Measurements from ENCODE around the gene C19orf47.
"Not testable (repeated sequence)": the region's sequence is repeated elsewhere in the genome, so short reads cannot be mapped to it uniquely, and the experiment has no call there.

Gene C19orf47

DNA sequence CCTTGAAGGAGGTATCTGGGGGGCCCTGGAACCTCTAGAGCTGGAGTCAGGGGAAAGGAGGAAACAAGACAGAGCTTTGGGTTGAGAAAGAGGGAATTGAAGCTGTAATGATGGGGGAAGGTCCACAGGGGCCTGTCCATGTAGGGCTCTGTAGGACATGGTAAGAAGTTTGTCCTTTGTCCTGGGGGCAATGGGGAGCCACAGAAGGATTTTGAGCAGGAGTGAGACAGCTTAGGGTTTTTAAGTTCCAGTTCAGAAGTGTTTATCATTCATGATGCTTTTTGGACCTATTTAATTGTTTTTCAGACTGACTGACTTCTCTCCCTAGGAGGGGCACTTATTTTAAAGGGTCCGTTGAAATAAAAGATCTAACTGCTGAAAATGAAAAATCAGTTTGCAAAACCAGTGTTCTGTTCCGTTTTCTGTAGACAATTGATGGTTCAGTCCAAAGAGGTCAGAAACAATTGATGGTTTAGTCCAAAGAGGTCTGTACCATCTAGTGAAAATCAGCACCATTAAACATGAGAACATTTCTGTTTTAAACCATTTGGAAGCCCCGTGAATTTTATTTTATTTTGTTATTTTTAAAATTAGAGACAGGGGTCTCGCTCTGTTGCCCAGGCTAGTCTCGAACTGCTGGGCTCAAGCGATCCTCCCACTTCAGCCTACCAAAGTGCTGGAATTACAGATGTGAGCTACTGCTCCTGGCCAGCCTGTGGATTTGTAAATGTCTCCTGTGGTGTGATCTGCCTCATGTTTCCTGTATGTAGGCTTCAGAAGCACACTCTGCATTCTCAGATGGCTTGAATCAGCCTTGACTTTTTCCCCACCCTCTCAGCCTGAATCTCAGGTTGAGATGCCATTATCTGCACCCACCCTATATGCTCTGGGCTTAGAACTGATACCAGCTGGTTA is 8.7 kb upstream of the C19orf47 start:
- DNase-seq = peak in 1 of 10 donors; percentile 3
- intact Hi-C loops (cut with DNase I) = no loop called here

DNA sequence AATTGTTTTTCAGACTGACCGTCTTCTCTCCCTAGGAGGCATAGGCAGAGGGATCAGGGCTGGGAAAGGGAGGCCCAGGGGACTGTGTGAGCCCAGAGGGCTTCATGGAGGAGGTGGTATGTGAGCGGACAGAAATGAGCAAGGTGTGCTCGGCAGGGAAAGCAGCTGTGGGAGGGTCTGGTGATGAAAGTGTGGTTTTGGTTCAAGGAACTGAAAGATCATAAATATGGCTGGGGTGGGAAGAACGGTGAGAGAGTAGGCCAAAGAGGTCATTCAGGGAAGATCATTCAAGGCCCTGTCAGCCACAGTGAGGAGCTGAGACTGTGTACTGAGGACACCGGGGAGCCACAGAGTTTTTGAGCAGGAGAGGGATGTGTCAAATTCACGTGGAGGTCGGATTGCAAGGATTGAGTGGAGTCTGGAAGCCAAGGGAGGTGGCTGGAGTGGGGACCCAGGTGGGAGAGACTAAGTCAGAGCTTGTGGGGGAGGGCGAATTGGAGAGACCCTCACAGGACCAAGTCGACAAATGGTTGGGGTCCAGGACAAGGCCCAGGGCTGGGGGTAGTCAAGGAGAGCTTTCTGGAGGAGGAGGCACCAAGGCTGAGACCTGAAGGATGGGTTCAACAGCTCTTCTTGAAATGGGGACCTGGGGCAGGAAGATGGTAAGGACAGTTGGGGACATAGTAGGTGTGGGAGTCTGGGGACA is 7.9 kb upstream of the C19orf47 start:
- DNase-seq = peak in 1 of 10 donors; percentile 62
- intact Hi-C loops (cut with DNase I) = no loop called here

DNA sequence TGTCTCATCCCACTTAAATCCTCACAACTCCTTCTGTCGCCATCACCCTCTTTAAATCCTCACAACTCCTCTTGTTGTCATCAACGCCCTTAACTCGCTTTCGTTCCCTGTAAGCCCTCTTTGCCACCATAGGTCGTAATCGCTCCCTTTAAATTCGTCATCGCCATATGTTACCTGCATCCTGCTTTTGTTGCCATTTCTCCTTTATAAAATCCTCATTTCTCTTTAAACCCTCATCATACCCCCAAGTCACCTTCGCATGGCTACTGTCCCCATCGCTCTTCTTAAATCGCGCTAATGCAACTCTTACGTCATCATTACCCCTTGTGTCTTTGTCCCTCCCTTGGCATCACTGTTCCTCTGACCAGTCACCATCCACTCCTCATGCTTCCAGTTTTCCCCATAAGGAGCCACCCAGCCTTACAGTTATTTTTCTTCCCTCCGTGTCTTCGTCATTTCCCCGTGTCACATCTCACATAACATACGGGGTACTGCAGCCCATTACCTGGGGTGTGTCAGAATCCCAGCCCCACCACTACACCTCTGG is 837 bp upstream of the C19orf47 start:
- DNase-seq = peak in 1 of 10 donors; percentile 22

DNA sequence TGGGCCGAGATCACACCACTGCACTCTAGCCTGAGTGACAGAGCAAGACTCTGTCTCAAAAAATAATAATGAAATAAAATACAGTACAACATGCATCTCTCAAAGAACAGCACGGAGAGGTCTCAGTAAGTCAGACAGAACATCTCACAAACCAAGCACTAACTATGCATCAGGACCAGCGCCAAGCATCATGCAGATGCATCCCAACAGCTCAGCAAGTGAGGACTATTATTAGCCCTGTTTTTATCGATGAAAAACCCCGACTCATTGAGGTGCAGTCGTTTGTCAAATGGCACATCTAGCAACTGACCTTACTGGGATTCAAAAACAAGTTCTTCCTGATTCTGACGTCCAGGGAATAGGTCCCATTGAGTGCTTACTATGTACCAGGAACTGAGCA is 3.8 kb downstream of the C19orf47 start:
- DNase-seq = no peak
- intact Hi-C loops (cut with DNase I) = no loop called here

More for the DNA sequence above, 837 bp upstream of the C19orf47 start:
- intact Hi-C loops (cut with DNase I) = loop anchor here (2.0 kb wide), 1 partner anchor 64 kb away; the partner anchor contains the start of gene AKT2

DNA sequence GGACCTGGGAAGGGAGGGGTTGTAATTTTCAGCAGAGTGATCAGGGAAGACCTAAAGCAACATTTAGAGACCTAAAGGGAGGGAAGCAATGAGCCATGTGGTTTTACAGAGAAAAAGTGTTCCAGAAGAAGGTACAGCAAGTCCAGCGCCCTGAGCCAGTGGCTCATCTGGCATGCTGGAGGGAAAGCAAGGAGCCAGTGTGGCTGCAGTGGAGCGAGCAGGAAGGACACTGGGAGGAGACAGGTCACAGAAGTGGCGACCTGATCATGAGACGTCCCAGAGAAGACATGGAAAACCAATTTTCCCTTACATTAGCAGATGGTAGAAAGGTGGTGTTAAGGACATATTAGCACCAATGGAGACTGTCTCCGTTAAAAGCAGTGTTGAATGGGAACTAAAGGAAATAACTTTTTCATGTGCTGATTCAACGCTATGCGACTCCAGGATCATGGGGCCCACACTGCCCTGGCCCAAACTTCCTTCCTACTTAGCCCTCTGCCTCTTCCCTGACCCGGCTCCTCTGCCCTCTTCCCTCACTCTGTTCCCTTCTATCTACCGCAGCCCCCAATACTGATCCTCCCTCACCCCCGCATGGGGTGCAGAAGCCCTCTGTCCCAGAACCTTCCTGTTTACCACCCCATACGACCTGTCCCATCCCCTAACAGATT is 5.4 kb downstream of the C19orf47 start:
- no peak for DNase-seq
- intact Hi-C loops (cut with DNase I) = no loop called here

DNA sequence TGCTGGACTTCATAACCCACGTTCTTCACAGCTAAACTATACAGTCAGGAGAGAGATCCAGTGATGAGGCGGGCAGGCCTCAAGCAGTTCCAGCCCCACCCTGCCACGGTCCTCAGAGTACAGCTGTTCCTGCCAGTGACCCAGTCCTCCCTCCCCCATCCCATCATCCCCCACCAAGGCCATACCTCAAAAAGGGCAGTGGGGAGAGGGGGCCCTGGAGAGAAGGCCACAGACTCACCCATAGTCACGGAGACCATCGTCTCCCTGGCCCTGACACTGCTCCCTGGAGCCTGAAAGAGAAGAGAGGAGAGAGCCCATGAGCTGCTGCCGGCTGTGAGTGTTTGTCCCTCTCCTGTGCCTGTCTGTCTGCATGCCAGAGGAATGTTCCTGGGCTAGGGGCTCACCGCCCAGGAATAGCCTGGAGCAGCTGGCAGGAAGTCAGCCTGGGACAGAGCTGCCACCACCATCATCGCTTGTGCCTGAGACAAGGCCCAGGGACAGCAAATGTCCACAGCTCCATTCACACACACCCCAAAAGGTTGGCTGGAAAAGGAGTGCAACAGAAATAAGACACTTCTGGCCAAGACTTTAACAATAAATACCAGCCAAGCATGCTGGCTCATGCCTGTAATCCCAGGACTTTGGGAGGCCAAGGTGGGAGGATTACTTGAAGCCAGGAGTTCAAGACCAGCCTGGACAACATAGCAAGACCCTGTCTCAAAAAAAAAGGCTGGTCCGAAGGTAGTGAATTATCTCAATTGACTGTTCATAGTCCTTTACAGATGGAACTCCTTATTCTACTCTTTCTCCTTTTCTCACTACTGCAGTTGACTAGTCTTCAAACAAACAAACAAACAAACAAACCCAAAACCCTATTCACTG is 6.4 kb downstream of the C19orf47 start:
- intact Hi-C loops (cut with DNase I) = no loop called here
- DNase-seq = peak in 2 of 10 donors; percentile 33 to 69

DNA sequence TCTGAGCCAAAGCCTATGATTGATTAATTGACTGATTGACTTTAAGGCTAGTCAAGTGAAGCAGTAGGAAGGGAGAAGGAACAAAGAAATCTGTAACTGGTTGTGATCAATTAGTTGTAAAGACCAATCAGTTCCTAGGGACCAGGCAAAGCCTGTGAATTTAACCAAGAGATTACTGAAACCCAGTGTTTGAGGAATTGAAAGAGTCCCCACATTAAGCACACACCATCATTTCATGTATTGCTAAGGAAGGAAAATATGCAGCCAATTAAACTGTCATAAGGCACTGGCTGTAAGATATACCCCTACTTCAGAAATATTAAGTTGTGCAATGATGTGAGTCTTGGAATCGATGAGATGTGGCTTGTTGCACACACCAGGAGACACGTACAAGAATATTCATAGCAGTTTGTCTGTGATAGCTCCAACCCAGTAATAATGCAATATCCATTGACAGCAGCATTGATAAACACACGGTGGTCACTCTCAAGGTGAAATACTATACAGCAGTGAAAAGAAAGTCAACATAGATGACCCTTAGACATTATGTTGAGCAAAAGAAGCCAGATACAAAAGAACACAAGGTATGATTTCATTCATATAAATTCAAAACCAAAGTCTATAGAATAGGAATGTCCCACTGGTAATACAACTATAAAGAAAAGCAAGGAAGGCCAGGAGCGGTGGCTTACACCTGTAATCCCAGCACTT is 9.0 kb downstream of the C19orf47 start:
- no peak for DNase-seq
- intact Hi-C loops (cut with DNase I) = no loop called here

DNA sequence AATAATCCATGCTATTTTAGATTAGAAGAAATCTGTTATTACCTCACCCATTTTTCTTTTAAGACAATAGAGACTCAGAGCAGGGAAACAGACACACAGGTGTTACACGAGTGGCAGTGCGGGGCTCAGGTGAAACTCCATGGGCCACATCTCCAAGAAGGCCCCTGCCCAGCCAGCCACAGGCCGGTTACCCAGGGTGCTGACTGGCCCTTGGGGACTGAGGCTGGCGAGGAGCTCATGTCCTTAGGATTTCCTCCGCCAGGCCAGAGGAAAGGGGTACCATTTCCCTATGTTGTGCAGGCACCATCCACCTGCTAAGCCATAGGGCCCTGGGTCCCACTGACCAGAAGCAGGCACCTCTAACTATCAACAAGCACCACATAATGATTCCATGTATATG is 10.6 kb downstream of the C19orf47 start:
- intact Hi-C loops (cut with DNase I) = no loop called here
- peak in 2 of 10 donors; percentile 53 to 75 for DNase-seq

DNA sequence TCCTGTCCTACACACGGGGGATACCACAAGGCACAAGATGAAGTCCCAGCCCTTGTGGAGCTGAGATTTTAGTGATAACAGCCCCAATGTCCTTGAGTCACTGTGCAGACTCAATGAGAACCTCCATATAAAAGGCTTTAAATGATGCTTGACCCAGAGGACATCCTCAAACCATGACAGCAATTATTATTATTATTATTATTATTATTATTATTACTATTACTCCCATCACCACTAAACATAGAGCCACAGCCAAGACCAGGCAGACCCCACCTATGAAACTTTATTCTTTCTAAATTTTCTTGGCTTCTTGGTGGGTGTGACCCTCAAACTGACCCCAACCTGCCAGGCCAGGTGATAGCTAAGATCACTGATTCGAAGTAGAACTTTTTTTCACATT is 11.1 kb downstream of the C19orf47 start:
- DNase-seq = no peak
- intact Hi-C loops (cut with DNase I) = no loop called here

DNA sequence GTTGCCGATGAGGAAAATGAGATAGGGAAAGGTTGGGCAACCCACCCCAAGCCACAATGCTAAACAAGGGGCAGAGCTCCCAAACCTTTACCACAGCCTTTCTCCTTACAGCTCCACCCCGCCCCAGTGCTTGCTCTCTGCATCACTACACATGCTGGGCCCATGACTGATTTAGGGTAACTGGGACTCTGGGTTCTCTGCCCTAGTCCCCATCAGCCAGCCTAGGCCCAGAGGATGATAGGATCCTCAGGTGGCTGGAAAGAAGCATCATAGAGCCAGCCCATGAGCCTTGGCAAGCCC is 11.6 kb downstream of the C19orf47 start:
- intact Hi-C loops (cut with DNase I) = no loop called here
- DNase-seq = no peak

DNA sequence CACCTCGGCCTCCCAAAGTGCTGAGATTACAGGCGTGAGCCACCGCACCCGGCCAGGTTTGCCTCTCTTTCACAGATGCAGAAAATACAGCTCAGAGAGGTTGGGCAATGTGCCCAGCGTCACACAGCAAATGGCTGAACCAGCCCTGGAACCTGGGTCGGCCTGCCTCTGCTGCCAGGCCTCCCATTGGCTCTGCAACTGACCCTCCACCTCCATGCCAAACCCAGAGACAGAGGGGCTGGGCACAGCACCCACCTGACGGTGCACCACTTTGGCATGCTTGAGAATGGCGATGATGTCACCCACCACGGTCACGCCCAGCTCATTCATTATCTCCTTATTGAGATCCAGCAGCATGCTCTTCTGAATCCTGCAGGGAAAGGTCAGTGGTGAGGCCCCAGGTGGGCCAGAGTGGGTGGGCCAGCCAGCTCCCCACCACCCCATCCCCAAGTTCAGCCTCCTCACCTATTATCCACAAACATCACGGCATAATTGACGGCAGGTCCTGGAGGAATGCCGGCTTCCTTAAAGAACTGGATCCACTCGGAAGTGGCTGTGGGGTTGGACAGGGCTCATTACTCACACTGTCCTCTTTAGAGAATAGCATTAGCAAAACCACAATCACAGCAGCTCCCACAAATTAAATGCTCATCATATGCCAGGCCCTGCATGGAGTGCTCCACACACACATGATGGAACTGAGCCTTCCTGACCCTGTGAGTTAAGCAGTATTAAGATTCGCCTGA is 12.2 kb downstream of the C19orf47 start:
- intact Hi-C loops (cut with DNase I) = no loop called here
- peak in 2 of 10 donors; percentile 65 to 74 for DNase-seq

DNA sequence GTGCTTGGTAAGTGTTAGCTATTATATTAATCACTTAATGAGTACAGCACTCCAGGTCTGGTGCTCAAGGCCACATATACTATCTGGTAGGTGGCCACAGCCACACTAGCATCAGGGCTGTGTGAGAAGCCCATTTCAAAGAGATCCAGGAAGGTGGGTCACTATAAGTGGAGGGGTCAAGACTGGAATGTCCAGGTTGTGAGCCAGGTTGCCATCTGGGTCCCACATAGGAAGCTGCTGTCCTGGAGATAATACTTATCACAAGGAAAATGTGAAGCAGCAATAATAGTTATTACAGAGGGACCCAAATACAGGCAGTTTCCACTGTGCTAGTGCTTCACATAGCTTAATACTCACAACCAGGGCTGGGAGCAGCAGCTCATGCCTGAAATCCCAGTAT is 13.1 kb downstream of the C19orf47 start:
- peak in 1 of 10 donors; percentile 5 for DNase-seq
- intact Hi-C loops (cut with DNase I) = no loop called here

DNA sequence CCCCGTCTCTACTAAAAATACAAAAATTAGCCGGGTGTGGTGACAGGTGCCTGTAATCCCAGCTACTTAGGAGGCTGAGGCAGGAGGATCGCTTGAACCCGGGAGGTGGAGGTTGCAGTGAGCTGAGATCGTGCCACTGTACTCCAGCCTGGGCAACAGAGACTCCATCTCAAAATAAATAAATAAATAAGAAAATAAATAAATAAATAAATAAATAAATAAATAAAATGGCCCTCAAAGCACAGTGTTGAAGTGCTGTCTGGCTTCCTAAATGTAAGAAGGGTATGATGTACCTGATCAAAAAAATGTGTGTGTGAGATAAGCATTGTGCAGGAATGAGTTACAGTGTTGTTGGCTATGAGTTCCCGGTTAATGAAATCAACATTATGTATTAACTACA is 15.1 kb downstream of the C19orf47 start:
- intact Hi-C loops (cut with DNase I); DNase-seq: not testable (repeated sequence)

DNA sequence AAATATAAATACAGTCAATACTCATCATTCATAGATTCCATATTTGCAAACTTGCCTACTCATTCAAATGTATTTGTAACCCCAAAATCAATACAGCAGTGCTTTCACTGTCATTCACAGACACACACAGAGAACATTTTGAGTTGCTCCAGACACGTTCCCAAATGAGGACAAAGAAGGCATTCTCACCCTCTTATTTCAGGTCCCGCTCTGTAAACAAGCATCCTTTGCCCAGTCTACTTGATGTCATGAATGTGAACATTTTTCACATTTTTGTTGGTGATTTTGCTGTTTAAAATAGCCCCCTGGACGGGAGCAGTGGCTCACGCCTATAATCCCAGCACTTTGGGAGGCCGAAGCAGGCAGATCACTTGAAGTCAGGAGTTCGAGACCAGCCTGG is 15.5 kb downstream of the C19orf47 start:
- intact Hi-C loops (cut with DNase I) = no loop called here
- peak in 2 of 10 donors; percentile 19 to 25 for DNase-seq

DNA sequence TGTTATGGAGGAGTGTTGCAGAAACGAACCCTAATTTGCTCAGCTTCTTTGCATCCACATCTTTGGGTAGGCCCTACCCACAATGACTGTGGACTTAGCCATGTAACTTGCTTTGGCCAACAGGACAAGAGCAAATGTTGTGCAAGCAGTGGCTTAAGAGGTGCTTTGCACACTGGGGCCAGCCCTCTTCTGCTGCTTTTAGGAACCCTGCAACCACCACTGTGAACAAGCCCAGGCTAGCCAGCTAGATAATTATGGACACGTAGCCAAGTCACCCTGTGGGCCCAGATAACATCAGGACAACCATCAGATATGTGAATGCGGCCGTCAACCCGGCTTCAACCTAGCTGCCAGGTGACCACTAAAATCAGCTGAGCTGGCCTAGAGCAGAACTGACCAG is 17.1 kb downstream of the C19orf47 start:
- intact Hi-C loops (cut with DNase I) = no loop called here
- DNase-seq = peak in 2 of 10 donors; percentile 8 to 21

DNA sequence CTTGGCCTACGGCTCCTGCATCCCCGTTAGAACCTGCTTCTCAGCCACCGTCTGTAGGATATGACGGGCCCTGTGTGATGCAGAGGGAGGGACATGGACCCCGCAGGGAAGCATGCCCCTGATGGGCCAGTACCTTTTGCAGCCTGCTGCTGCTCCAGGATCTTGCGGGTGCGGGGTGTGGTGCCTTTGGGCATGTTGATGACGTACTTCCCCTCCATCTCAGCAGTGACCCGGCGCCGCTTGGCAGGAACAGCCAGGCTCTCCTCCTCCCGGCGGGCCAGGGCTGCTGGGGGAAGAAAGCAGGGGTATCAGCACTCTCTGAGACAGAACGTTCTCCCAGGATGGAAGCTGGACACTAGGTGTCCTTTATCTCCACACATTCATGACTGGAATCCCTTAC is 22.0 kb downstream of the C19orf47 start:
- intact Hi-C loops (cut with DNase I) = no loop called here
- DNase-seq = peak in 2 of 10 donors; percentile 53 to 67

DNA sequence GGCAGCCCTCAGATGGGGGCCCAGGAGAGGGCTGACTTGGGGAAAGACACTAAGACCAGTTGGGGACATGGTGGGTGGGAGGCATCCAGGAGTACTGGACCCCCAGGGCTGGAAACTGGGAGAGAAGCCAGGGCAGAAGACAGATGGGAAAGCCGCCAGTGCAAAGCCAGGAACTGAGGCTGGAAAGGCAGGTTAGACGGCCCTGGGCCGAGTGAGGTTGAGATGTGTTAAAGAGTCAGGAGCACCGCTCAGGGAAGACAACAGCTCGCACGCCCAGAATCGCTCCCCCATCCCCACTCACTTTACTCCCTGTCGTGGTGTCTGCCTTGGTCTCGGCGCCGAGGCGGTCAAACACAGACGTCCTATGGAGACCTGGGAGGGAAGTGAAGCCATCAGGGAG is 24.5 kb downstream of the C19orf47 start:
- intact Hi-C loops (cut with DNase I) = no loop called here
- peak in 3 of 10 donors; percentile 30 to 57 (median 50) for DNase-seq

DNA sequence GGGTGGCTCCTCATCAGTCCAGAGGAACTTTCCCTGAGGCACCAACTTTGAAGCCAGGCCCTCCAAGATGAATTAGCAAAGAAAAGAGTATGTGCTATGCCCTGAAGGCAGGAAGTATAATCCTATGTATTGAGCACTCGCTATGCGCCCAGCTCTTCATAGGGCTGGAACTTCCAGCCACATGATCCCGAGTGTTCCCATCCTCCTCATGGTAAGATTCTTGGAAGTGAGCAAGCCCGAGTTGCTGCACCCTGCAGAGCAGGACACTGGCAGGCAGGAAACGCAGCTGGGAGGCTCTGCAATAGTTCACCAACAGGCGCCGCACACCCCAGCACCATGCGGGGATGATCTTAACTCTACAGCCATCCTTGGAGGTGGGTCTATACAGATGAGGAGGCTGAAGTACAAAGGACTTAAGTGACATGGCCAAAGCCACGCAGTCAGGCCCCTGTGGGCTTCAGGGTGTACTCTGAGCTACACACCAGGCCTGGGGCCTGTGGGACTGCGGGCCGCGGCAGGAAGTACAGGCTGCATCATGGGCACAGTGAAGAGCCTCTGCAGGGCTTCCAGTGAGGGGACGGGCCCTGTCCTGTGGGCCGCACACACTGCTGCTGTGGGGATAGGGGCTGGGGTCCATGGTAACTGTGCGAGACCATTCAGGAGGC is 25.1 kb downstream of the C19orf47 start:
- intact Hi-C loops (cut with DNase I) = no loop called here
- peak in 2 of 10 donors; percentile 41 to 75 for DNase-seq
